Gastroesophageal sphincter (tissue), 4 donors: ENCODE measurements around the gene KAT6B. TPM values are rescaled to one million over a fixed set of nuclear protein-coding genes. Genes with fewer than 3 reads are reported as not detected.

Experiments
- ATAC-seq: fragments of 150-250 bp; one replicate; pipeline ENCODE4 v1.9.1; 2016; ENCODE audit warnings: mild to moderate bottlenecking, moderate library complexity
- H3K27ac ChIP-seq, 4 donors: fragments of 200-600 bp; sonication (generic) in 3 of 4; 1 replicate in 3 of 4; 2 replicates in 1 of 4; pipeline ENCODE4 v1.5.1; 2016 to 2019
- H3K27me3 ChIP-seq: fragments of 200-600 bp; sonication (generic); one replicate; pipeline ENCODE4 v1.5.1; 2019
- H3K36me3 ChIP-seq, 2 donors: fragments of 200-600 bp; sonication (generic); one replicate each; pipeline ENCODE4 v1.5.1; 2019; ENCODE audit warnings: control low read depth in 1 of 2
- H3K4me1 ChIP-seq, 3 donors: fragments of 200-600 bp; sonication (generic); 1 replicate in 2 of 3; 2 replicates in 1 of 3; pipeline ENCODE4 v1.5.1; 2016 to 2019; ENCODE audit warnings: control low read depth in 2 of 3
- H3K4me3 ChIP-seq, 2 donors: fragments of 200-600 bp; sonication (generic); one replicate each; pipeline ENCODE4 v1.5.1; 2019; ENCODE audit warnings: mild to moderate bottlenecking in 1 of 2, moderate library complexity in 1 of 2
- H3K9me3 ChIP-seq, 3 donors: fragments of 200-600 bp; sonication (generic); one replicate each; pipeline ENCODE4 v1.5.1; 2017 to 2019; ENCODE audit warnings: control low read depth in 2 of 3
- EP300 ChIP-seq: sonication (generic); formaldehyde crosslinking; IDR thresholded peaks from one replicate; pipeline ENCODE4 v1.6.1; 2017; ENCODE audit warnings: antibody characterized with exemption, mild to moderate bottlenecking
- POLR2A ChIP-seq, 2 donors: fragments of 450-650 bp; IDR thresholded peaks; one replicate each; pipeline ENCODE4 v1.6.1; 2017; ENCODE audit warnings: antibody characterized with exemption in 2 of 2, mild to moderate bottlenecking in 2 of 2, moderate library complexity in 1 of 2
- POLR2AphosphoS5 ChIP-seq: sonication (generic); formaldehyde crosslinking; IDR thresholded peaks from one replicate; pipeline ENCODE4 v1.6.1; 2017; ENCODE audit warnings: antibody characterized with exemption
- WGBS, 2 donors: methylation state at CpG; one replicate each; pipeline ENCODE4 v1.1.5; 2018; ENCODE audit warnings: low coverage in 1 of 2; 5-methylcytosine and 5-hydroxymethylcytosine counted together
- total RNA-seq, 4 donors: library from RNA; depleted of rRNA; stranded (reverse); fragments of >200 nt; gene quantifications; one replicate each; pipeline ENCODE4 v1.1.0, GENCODE V29; 2016
- TF ChIP-seq, protein P1 (sequence below), 4 experiments: fragments of 200-600 bp in 2 of 4; fragments of 450-650 bp in 2 of 4; sonication (generic) in 1 of 4; IDR thresholded peaks; one replicate each; pipeline ENCODE4 v1.5.1; 2017 to 2019; ENCODE audit warnings: antibody characterized with exemption in 4 of 4, mild to moderate bottlenecking in 2 of 4, moderate library complexity in 2 of 4

The KAT6B gene
- total RNA-seq, 4 donors from 2014 or later: 35.8 to 107 (median 82.9) TPM

DNA sequence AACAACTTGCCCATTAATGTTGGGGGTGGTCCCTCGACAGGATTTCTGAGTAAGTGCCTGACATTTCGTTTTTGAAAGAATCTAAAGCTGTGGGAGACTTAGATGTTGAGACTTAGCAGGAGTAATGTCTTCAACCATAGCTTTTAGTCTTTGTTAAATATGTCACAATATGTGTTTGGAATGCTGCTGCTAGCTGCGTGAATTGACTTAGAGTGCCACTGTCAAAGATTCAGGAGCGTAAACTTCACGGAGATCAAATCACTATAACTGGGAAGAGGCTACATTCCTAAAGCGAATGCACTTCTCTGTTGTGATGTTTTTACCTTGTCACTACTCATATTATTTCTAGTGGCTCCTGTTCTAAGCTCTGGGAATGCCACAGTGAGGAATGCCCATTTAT lies 193.8 kb downstream of the KAT6B start:
- Histone ChIP-seq H3K27ac (no peak overlapping the region), H3K9me3 (no peaks in the 10 kb centered on the region), H3K36me3 (peaks cover 0 to 44% of the 10 kb centered on the region in 2 donors), H3K4me1 (peaks cover 0 to 71% (median 2%) of the 10 kb centered on the region in 3 donors), H3K27me3 (no peaks in the 10 kb centered on the region), H3K4me3 (no peak overlapping the region)
- ATAC-seq: no peak
- TF ChIP-seq, protein P1, sequence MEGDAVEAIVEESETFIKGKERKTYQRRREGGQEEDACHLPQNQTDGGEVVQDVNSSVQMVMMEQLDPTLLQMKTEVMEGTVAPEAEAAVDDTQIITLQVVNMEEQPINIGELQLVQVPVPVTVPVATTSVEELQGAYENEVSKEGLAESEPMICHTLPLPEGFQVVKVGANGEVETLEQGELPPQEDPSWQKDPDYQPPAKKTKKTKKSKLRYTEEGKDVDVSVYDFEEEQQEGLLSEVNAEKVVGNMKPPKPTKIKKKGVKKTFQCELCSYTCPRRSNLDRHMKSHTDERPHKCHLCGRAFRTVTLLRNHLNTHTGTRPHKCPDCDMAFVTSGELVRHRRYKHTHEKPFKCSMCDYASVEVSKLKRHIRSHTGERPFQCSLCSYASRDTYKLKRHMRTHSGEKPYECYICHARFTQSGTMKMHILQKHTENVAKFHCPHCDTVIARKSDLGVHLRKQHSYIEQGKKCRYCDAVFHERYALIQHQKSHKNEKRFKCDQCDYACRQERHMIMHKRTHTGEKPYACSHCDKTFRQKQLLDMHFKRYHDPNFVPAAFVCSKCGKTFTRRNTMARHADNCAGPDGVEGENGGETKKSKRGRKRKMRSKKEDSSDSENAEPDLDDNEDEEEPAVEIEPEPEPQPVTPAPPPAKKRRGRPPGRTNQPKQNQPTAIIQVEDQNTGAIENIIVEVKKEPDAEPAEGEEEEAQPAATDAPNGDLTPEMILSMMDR (IDR thresholded peaks at IDR 0.05): no peak
- TF ChIP-seq EP300 (no peak), POLR2A (IDR thresholded peaks at IDR 0.05) (no peak), POLR2AphosphoS5 (no peak)
- WGBS, 2 donors: 67 to 80% methylated on average over 6 of the region's 6 CpGs

DNA sequence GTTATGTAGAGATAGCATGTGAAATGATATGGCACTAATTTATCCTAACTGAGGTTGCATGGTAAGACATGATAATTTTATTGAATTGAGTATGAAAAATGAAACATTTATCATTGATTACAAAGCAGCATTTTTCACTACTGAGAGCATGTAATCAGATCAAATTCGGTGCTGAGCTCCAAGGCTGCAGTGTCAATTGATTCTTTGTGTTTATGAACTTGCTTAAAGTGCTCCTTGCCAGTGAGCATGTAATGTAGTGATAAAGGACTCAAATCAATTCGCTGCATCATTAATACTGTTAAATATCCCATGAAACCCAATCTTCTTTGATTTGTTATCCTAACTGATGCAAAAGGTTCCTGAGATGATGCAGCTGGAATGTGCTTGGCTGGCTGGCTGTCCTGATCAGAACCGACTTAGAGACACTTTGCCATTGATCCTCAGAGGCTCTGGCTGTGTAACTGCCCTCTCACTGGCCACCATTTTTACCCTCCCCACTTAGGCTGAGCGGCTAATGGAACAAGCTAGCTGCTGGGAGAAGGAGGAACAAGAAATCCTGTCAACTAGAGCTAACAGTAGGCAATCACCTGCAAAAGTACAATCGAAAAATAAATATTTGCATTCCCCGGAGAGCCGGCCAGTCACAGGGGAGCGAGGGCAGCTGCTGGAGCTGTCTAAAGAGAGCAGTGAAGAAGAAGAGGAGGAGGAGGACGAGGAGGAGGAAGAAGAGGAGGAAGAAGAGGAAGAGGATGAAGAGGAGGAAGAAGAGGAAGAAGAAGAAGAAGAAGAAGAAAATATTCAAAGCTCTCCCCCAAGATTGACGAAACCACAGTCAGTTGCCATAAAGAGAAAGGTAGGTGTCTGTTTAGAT lies 195.2 kb downstream of the KAT6B start:
- no peak for ATAC-seq
- peak overlapping the region in 2 of 4 donors; percentile 29 to 36 for H3K27ac ChIP-seq
- 64 to 76% methylated on average over 7 to 8 of the region's 10 CpGs for WGBS, 2 donors
- no peak for TF ChIP-seq POLR2A (IDR thresholded peaks at IDR 0.05)
- TF ChIP-seq, protein P1 (IDR thresholded peaks at IDR 0.05): no peak
- no peak for TF ChIP-seq EP300
- no peak for TF ChIP-seq POLR2AphosphoS5
- H3K4me1 ChIP-seq: peaks cover 0 to 58% (median 2%) of the 10 kb centered on the region in 3 donors
- H3K9me3 ChIP-seq: no peaks in the 10 kb centered on the region
- no peaks in the 10 kb centered on the region for H3K27me3 ChIP-seq
- H3K4me3 ChIP-seq: no peak overlapping the region
- peaks cover 0 to 58% of the 10 kb centered on the region in 2 donors for H3K36me3 ChIP-seq

DNA sequence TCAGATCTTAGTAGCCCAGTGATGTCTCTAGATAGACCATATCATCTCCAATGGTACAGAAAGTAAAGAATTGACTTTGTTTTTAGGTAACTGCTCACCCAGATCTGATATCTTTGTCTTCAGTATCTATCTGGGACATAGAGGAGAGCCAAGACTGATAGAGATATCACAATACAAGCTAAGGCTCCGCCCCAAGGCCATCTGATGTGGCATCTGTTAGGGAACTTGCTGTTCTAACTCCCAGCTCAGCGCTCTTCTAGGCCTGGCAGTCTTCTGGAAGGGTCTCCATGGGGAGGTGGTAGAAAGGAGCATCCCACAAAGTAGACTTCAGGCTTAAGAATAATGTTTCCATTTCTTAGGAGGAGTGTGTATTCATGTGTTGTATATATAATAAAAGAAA lies 196.7 kb downstream of the KAT6B start:
- Histone ChIP-seq H3K27ac (peak overlapping the region in 1 of 4 donors; percentile 36), H3K4me3 (no peak overlapping the region), H3K9me3 (no peaks in the 10 kb centered on the region), H3K36me3 (peaks cover 0 to 70% of the 10 kb centered on the region in 2 donors), H3K4me1 (peaks cover 0 to 45% (median 2%) of the 10 kb centered on the region in 3 donors), H3K27me3 (no peaks in the 10 kb centered on the region)
- TF ChIP-seq EP300 (no peak), POLR2A (IDR thresholded peaks at IDR 0.05) (no peak), POLR2AphosphoS5 (no peak)
- TF ChIP-seq, protein P1 (IDR thresholded peaks at IDR 0.05): no peak
- no CpG with 5 or more reads among the region's 2 CpGs for WGBS, 2 donors
- ATAC-seq: no peak

DNA sequence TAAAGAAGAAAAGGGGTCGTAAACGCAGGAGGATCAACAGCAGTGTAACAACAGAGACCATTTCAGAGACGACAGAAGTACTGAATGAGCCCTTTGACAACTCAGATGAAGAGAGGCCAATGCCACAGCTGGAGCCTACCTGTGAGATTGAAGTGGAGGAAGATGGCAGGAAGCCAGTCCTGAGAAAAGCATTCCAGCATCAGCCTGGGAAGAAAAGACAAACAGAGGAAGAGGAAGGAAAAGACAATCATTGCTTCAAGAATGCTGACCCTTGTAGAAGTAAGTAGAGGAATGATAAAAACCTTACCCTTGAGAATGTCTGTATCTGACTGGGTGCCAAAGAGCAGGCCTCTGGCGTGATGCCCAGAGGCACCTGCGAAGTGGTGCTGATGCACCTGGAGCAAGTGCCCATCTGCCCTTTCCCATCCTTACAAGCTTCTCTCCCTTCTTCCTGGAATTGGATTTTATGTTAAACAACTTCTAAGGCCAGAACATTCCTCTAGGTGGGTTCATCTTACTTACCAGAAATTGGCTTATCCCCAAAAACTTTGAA lies 198.6 kb downstream of the KAT6B start:
- Histone ChIP-seq H3K27ac (peak overlapping the region in 1 of 4 donors; percentile 7), H3K27me3 (no peaks in the 10 kb centered on the region), H3K9me3 (no peaks in the 10 kb centered on the region), H3K4me3 (no peak overlapping the region), H3K4me1 (peaks cover 0 to 33% (median 0%) of the 10 kb centered on the region in 3 donors), H3K36me3 (peaks cover 0 to 84% of the 10 kb centered on the region in 2 donors)
- WGBS, 2 donors: 75 to 77% methylated on average over 3 to 5 of the region's 5 CpGs
- TF ChIP-seq POLR2AphosphoS5 (no peak), POLR2A (IDR thresholded peaks at IDR 0.05) (no peak), EP300 (no peak)
- TF ChIP-seq, protein P1 (IDR thresholded peaks at IDR 0.05): no peak
- ATAC-seq: no peak
